Bone marrow (tissue), 2 donors: ENCODE data around the gene EHD1.

ENCODE experiments used
- DNase-seq, 2 donors: peaks; one replicate each; lab custom pipeline; 2025; lab: John Stamatoyannopoulos, UW

EHD1 gene

GRCh38 chr11:64890522-64890939, 12.1 kb upstream of the EHD1 start:
- no peak for DNase-seq

- DNase-seq, result no peak
Measured at GRCh38 chr11:64888729-64889511, 10.5 kb upstream of the EHD1 start.

- no peak for DNase-seq
Measured at GRCh38 chr11:64888406-64888728, 9.9 kb upstream of the EHD1 start.

GRCh38 chr11:64887757-64888405, 9.5 kb upstream of the EHD1 start:
- DNase-seq, result peak; percentile 57 to 68

- DNase-seq, result no peak
Measured at GRCh38 chr11:64887234-64887756, 8.9 kb upstream of the EHD1 start.

- DNase-seq, result peak; percentile 12 to 59
Measured at GRCh38 chr11:64885367-64886286, 7.2 kb upstream of the EHD1 start.

GRCh38 chr11:64884019-64884418, 5.6 kb upstream of the EHD1 start:
- DNase-seq, result no peak

- no peak for DNase-seq
Measured at GRCh38 chr11:64883575-64883974, 5.2 kb upstream of the EHD1 start.

- DNase-seq, result no peak
Measured at GRCh38 chr11:64882243-64882642, 3.8 kb upstream of the EHD1 start.

DNA sequence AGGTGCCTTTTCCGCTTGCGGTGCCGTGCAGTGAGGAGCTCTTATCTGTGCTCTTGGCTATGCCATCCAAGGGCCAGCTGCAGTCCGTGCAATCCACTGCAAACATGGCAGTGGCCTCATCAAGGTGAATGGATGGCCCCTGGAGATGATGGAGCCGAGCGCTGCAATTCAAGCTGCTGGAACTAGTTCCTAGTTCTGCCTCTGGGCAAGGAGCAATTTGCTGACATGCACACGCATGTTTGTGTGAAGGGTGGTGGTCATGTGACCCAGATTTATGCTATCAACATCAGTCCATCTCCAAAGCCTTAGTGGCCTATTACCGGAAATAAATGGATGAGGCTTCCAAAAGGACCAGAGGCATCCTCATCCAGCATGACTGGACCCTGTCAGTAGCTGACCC, 3.1 kb upstream of the EHD1 start:
- no peak for DNase-seq

DNA sequence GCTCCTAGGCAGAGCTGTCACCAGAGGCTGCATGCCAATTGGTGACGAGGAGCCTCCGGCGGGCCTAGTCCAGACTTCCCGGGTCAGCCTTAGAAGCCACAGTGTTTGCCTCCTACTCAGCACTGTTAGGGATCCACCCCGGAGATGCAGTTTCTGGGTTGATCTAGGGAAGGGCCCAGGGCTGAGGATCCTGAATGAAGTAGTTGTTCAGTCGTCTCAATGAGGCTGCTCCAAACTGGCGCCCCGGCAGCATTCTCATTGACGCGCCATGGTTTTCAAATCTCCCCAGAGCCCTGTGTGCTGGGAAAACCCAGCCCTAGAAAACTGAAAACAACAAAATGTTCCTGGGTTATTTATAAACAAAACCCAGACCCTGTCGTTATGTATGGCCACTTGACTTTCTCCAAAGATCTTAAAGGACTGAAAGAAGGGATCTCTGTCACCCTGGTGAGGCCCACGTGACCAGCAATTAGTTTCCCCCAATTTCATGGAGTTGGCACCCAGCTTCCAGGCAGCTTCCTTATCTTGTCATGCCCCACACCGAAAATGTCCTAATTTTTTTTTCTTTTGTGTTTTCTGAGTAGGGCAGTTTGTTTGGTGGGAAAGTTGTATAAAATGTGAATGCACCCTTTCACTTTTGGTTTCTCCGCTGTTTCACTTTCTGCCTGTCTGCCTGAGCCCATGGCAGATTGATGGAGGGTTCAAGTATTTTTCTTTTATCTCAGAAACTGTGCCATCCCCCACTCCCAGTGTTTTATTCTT, 2.0 kb upstream of the EHD1 start:
- peak in 1 of 2 donors; percentile 63 for DNase-seq

- DNase-seq, result peak in 1 of 2 donors; percentile 78
Measured at GRCh38 chr11:64879244-64879900, 951 bp upstream of the EHD1 start.

DNA sequence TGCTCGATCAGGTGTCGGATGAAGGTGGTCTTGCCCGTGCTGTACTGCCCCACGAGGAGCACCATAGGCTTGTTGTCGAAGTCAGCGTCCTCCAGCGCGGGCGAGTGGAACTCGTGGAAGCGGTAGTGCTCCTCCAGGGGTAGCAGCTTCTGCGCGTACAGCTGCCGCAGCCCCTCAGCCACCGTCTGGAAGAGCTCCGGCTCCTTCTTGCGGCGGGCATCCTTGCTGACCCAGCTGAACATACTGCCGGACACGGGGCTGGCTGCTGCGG, 263 bp downstream of the EHD1 start:
- DNase-seq, result peak in 1 of 2 donors; percentile 35

DNA sequence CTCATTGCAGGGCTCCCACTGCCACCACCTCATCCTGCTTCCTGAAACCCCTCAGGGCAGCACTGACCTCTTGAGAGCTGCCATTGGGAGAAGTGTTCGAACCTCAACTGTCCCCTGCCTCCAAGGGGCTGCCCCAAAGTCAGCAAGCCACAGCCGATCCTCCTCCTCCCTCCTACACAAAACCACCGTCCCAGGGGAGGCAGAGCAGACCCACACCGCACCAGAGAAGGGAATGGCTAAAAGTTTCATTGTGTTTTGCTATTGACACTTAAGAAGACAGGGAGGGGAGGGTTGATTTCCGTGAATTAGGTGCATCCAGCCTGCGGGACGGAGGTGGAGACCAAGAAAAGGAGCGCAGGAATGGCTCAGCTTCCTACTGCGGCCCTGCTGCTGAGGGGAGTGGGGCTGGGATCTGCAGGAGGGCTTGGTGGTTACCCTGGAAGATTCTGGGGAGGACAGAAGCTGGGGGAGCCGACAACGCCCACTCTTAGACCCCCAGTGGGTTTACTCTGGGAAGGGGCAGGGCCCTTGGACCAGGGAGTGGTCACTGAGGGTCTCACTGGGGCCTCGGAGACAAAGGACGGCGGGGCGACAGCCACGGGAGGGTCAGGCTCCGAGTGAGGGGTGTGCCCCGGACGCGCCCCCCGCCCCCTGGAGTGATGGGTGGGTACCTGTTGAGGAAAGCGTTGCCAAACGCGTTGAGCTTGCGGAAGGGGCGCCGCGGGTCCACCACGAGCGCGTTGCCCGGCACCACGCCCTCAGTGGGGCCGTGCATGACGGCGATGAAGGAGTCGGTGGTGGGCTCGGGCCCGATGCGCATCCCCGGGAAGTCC, 815 bp downstream of the EHD1 start:
- DNase-seq, result peak in 1 of 2 donors; percentile 62

GRCh38 chr11:64876835-64877341, 1.5 kb downstream of the EHD1 start:
- DNase-seq, result no peak

- DNase-seq, result no peak
Measured at GRCh38 chr11:64876229-64876750, 2.1 kb downstream of the EHD1 start.

- DNase-seq, result no peak
Measured at GRCh38 chr11:64875369-64876228, 2.8 kb downstream of the EHD1 start.

DNA sequence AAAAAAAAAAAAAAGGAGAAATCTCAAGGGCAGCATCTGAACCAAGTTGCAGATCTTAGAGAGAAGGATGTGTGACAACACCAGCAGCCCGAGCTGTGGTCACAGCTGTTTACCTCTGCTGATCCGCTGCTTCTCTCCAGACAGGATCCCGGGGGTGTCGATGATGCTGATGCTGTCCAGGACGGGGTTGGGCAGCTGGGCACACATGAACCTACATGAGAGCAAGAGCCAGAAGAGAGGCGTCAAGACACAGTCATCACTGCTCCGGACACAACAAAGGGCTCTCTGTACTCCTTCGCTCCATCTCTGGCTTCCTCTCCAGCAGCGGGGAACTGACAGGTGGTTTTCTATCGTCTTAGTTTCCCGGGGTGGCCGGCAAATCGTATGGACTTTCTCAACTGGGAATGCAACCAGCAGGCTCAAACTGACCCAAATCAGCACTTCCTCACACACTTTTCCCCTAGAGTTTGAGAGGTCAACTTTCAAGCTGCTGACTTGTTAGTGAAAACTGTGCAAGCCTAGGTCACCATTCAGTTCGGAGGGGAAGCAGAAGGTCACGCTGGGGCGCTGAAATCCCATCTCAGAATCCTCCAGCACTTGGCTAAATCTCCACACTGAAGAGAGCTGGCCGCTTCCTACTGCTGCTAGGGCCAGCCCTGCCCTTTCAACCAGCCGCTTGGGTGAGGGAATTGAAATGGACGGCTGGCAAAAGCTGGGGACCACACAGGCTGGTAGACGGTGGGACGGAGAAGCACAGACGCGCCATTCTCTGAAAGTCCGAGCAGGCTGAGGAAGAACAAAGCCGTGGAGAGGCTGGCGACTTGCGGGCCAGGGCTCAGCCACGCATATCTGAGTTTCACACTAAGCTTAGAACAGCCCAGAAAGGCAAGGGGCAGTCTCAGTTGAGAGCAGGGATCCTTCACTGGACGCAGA, 3.8 kb downstream of the EHD1 start:
- DNase-seq, result no peak
